ENCODE results near the gene TMEM26. TPM values are rescaled to one million over a fixed set of nuclear protein-coding genes. Genes with fewer than 3 reads are reported as not detected.

TMEM26 gene
- total and polyA plus RNA-seq, 9 of the 15 experiments (the other 6 are each of a cell fraction or from before 2014, with no cell fraction given), result not detected

GRCh38 chr10:61376377-61376776 lies 76.8 kb downstream of the TMEM26 start:
- DNase-seq (ENCODE audit: extremely low read depth in 1 of 4, low spot score in 3 of 4) (no peak), FAIRE-seq (no peak), ATAC-seq (no peak)
- Histone ChIP-seq H3K9ac (ENCODE audit: insufficient read depth in 1 of 2, low read depth in 2 of 2, low read length in 2 of 2) (no peak overlapping the region), H4K20me1 (replicated peaks; ENCODE audit: control insufficient read depth, insufficient read depth, low read length) (no peaks in the 10 kb centered on the region), H3K27me3 (ENCODE audit: control insufficient read depth in 2 of 2, insufficient read depth in 2 of 2, low read length in 2 of 2) (no peaks in the 10 kb centered on the region), H3K27ac (ENCODE audit: extremely low read depth, low read depth, low read length) (no peak overlapping the region), H3K4me3 (no peak overlapping the region), H3K4me2 (ENCODE audit: insufficient read depth, low read length) (no peak overlapping the region), H2AFZ (ENCODE audit: low read depth, low read length) (no peak overlapping the region), H3K4me1 (replicated peaks in 1 of 2; ENCODE audit: control insufficient read depth in 2 of 2, insufficient read depth in 2 of 2, low read length in 2 of 2) (peaks cover 0 to 3% of the 10 kb centered on the region in 2 experiments; a peak in 1 of 5 replicates), H3K36me3 (ENCODE audit: control insufficient read depth, insufficient read depth, low read length) (no peaks in the 10 kb centered on the region), H3K79me2 (ENCODE audit: control insufficient read depth, insufficient read depth, low read length) (no peaks in the 10 kb centered on the region), H3K9me3 (replicated peaks; ENCODE audit: control insufficient read depth, insufficient read depth, low read depth, low read length) (no peaks in the 10 kb centered on the region), H3K9me1 (ENCODE audit: control insufficient read depth, insufficient read depth, low read length) (no peaks in the 10 kb centered on the region)
- TF ChIP-seq ELK1 (CRISPR knock-in tag; IDR thresholded peaks at IDR 0.05), result no peak
- TF ChIP-seq CEBPB (tag; IDR thresholded peaks at IDR 0.05), result peak; percentile 62; the same call in 1 of the 2 replicates
- no TSS peak for BruUV-seq (replicated peaks)
- ChIA-PET CTCF (ENCODE audit: low intra/inter-chr PET ratio) (no interaction called here), POLR2A (no interaction called here)
- in situ Hi-C loops (cut with MboI) (no loop called here), intact Hi-C loops (cut with micrococcal nuclease) (no loop called here)
- WGBS (ENCODE audit: insufficient coverage, low coverage, missing lambda C conversion rate), result 13% methylated on average over 1 of the region's 1 CpG

- no peak overlapping the region for H3K27ac ChIP-seq (ENCODE audit: extremely low read depth, low read depth, low read length)
- no peak overlapping the region for H3K4me3 ChIP-seq
- H3K79me2 ChIP-seq (ENCODE audit: control insufficient read depth, insufficient read depth, low read length), result no peaks in the 10 kb centered on the region
- FAIRE-seq (no peak), DNase-seq (ENCODE audit: extremely low read depth in 1 of 4, low spot score in 3 of 4) (no peak), ATAC-seq (no peak)
- no peak overlapping the region for H2AFZ ChIP-seq (ENCODE audit: low read depth, low read length)
- in situ Hi-C loops (cut with MboI) (no loop called here), intact Hi-C loops (cut with micrococcal nuclease) (no loop called here)
- no peak overlapping the region for H3K9ac ChIP-seq (ENCODE audit: insufficient read depth in 1 of 2, low read depth in 2 of 2, low read length in 2 of 2)
- BruUV-seq (replicated peaks), result no TSS peak
- H3K9me3 ChIP-seq (replicated peaks; ENCODE audit: control insufficient read depth, insufficient read depth, low read depth, low read length), result no peaks in the 10 kb centered on the region
- no peak overlapping the region for H3K4me2 ChIP-seq (ENCODE audit: insufficient read depth, low read length)
- H4K20me1 ChIP-seq (replicated peaks; ENCODE audit: control insufficient read depth, insufficient read depth, low read length), result no peaks in the 10 kb centered on the region
- no peaks in the 10 kb centered on the region for H3K9me1 ChIP-seq (ENCODE audit: control insufficient read depth, insufficient read depth, low read length)
- H3K4me1 ChIP-seq (replicated peaks in 1 of 2; ENCODE audit: control insufficient read depth in 2 of 2, insufficient read depth in 2 of 2, low read length in 2 of 2), result no peaks in the 10 kb centered on the region
- TF ChIP-seq MAFG (tag; conservative IDR thresholded peaks at IDR 0.05), result no peak
- no peak for TF ChIP-seq SREBF2 (CRISPR knock-in tag; IDR thresholded peaks at IDR 0.05)
- TF ChIP-seq HSF4 (CRISPR knock-in tag; IDR thresholded peaks at IDR 0.05; ENCODE audit: borderline replicate concordance), result no peak
- TF ChIP-seq ZNF263 (CRISPR knock-in tag; IDR thresholded peaks at IDR 0.05; ENCODE audit: borderline replicate concordance), result no peak
- TF ChIP-seq ZFP91 (CRISPR knock-in tag; IDR thresholded peaks at IDR 0.05), result no peak
- ChIA-PET CTCF (ENCODE audit: low intra/inter-chr PET ratio) (no interaction called here), POLR2A (no interaction called here)
- no peaks in the 10 kb centered on the region for H3K36me3 ChIP-seq (ENCODE audit: control insufficient read depth, insufficient read depth, low read length)
- WGBS (ENCODE audit: insufficient coverage, low coverage, missing lambda C conversion rate), result 0% methylated on average over 1 of the region's 1 CpG
- no peaks in the 10 kb centered on the region for H3K27me3 ChIP-seq (ENCODE audit: control insufficient read depth in 2 of 2, insufficient read depth in 2 of 2, low read length in 2 of 2)
Measured at GRCh38 chr10:61366365-61366764, 86.8 kb downstream of the TMEM26 start.
